Mononuclear cell (primary cell): Measurements from ENCODE around the gene NAALADL1. TPM values are rescaled to one million over a fixed set of nuclear protein-coding genes. Genes with fewer than 3 reads are reported as not detected.
"Not testable (repeated sequence)": the region's sequence is repeated elsewhere in the genome, so short reads cannot be mapped to it uniquely, and the experiment has no call there.

Source experiments
- H3K27me3 ChIP-seq: 2 replicates; pipeline ENCODE4 v1.6.0; 2011; ENCODE audit warnings: low read length, control low read depth; ENCODE audit not compliant: insufficient read depth
- H3K4me1 ChIP-seq: 2 replicates; pipeline ENCODE4 v1.5.1; 2011; ENCODE audit warnings: mild to moderate bottlenecking, low read length, control low read depth; ENCODE audit not compliant: insufficient read depth
- H3K4me3 ChIP-seq: 2 replicates; pipeline ENCODE4 v1.5.1; 2011; ENCODE audit warnings: mild to moderate bottlenecking, low read length, moderate library complexity
- H3K9me3 ChIP-seq: 2 replicates; pipeline ENCODE4 v1.5.1; 2011; ENCODE audit warnings: low read depth, mild to moderate bottlenecking, control low read depth, low read length
- total RNA-seq: library from RNA; depleted of rRNA; stranded (reverse); fragments of >200 nt; gene quantifications from one replicate; pipeline ENCODE4 v1.2.3, GENCODE V29; 2012

The NAALADL1 gene
- total RNA-seq, 1 donor: 6.6 TPM

GRCh38 chr11:65045061-65045460 lies 13.3 kb downstream of the NAALADL1 start:
- H3K4me3 ChIP-seq: no peak overlapping the region
- H3K27me3 ChIP-seq: no peaks in the 10 kb centered on the region
- H3K9me3 ChIP-seq: no peaks in the 10 kb centered on the region
- H3K4me1 ChIP-seq: peaks cover 59% of the 10 kb centered on the region

- no peak overlapping the region for H3K4me3 ChIP-seq
Measured at GRCh38 chr11:65043881-65044501, 14.4 kb downstream of the NAALADL1 start.

GRCh38 chr11:65042891-65043290 lies 15.5 kb downstream of the NAALADL1 start:
- Histone ChIP-seq H3K27me3 (no peaks in the 10 kb centered on the region), H3K4me1 (peaks cover 58% of the 10 kb centered on the region), H3K9me3 (no peaks in the 10 kb centered on the region), H3K4me3 (no peak overlapping the region)

More at GRCh38 chr11:65043881-65044501, 14.4 kb downstream of the NAALADL1 start:
- no peaks in the 10 kb centered on the region for H3K9me3 ChIP-seq
- peaks cover 63% of the 10 kb centered on the region for H3K4me1 ChIP-seq
- no peaks in the 10 kb centered on the region for H3K27me3 ChIP-seq

- Histone ChIP-seq H3K9me3 (no peaks in the 10 kb centered on the region), H3K4me3 (peak within 1 kb of the TSS; percentile 61), H3K4me1 (peaks cover 42% of the 10 kb centered on the region), H3K27me3 (no peaks in the 10 kb centered on the region)
Measured at GRCh38 chr11:65040847-65041622, 17.3 kb downstream of the NAALADL1 start, which contains the start of gene SAC3D1. TSS of gene SAC3D1 (plus strand) at chr11:65041210. CDS start at chr11:65041293, 83 bp downstream.

- Histone ChIP-seq H3K9me3 (no peaks in the 10 kb centered on the region), H3K27me3 (no peaks in the 10 kb centered on the region), H3K4me3 (peak overlapping the region; percentile 61), H3K4me1 (peaks cover 42% of the 10 kb centered on the region)
Measured at GRCh38 chr11:65040520-65040846, 17.9 kb downstream of the NAALADL1 start.

- Histone ChIP-seq H3K4me3 (no peak overlapping the region), H3K9me3 (no peaks in the 10 kb centered on the region), H3K4me1 (peaks cover 16% of the 10 kb centered on the region), H3K27me3 (no peaks in the 10 kb centered on the region)
Measured at GRCh38 chr11:65036931-65037330, 21.4 kb downstream of the NAALADL1 start.

GRCh38 chr11:65035579-65035978 lies 22.8 kb downstream of the NAALADL1 start:
- peaks cover 9% of the 10 kb centered on the region for H3K4me1 ChIP-seq
- H3K27me3 ChIP-seq: no peaks in the 10 kb centered on the region
- no peak overlapping the region for H3K4me3 ChIP-seq
- no peaks in the 10 kb centered on the region for H3K9me3 ChIP-seq

- Histone ChIP-seq H3K4me3 (no peak overlapping the region), H3K9me3 (no peaks in the 10 kb centered on the region), H3K4me1 (no peaks in the 10 kb centered on the region)
Measured at GRCh38 chr11:65034423-65034822, 23.9 kb downstream of the NAALADL1 start.

GRCh38 chr11:65032216-65032615 lies 26.1 kb downstream of the NAALADL1 start:
- no peaks in the 10 kb centered on the region for H3K27me3 ChIP-seq
- H3K4me1 ChIP-seq: peaks cover 15% of the 10 kb centered on the region
- H3K9me3 ChIP-seq: no peaks in the 10 kb centered on the region
- no peak overlapping the region for H3K4me3 ChIP-seq

More at GRCh38 chr11:65034423-65034822, 23.9 kb downstream of the NAALADL1 start:
- no peaks in the 10 kb centered on the region for H3K27me3 ChIP-seq

- H3K4me3 ChIP-seq: peak within 1 kb of the TSS; percentile 55
- H3K9me3 ChIP-seq: no peaks in the 10 kb centered on the region
- no peaks in the 10 kb centered on the region for H3K27me3 ChIP-seq
- peaks cover 21% of the 10 kb centered on the region for H3K4me1 ChIP-seq
Measured at GRCh38 chr11:65027213-65028067, 30.9 kb downstream of the NAALADL1 start, which contains the start of gene SNX15. TSS of gene SNX15 (plus strand) at chr11:65027439. CDS start at chr11:65027538, 99 bp downstream.

GRCh38 chr11:65026810-65027209 lies 31.5 kb downstream of the NAALADL1 start:
- H3K9me3 ChIP-seq: no peaks in the 10 kb centered on the region
- H3K27me3 ChIP-seq: no peaks in the 10 kb centered on the region
- no peak overlapping the region for H3K4me3 ChIP-seq
- peaks cover 22% of the 10 kb centered on the region for H3K4me1 ChIP-seq

GRCh38 chr11:65023502-65023901 lies 34.9 kb downstream of the NAALADL1 start:
- H3K4me3 ChIP-seq, H3K9me3 ChIP-seq, H3K27me3 ChIP-seq: not testable (repeated sequence)
- peaks cover 23% of the 10 kb centered on the region for H3K4me1 ChIP-seq

GRCh38 chr11:65021509-65021908 lies 36.8 kb downstream of the NAALADL1 start:
- no peaks in the 10 kb centered on the region for H3K9me3 ChIP-seq
- H3K4me1 ChIP-seq: peaks cover 6% of the 10 kb centered on the region
- H3K27me3 ChIP-seq: no peaks in the 10 kb centered on the region
- no peak overlapping the region for H3K4me3 ChIP-seq

- H3K4me1 ChIP-seq: peaks cover 11% of the 10 kb centered on the region
- no peaks in the 10 kb centered on the region for H3K27me3 ChIP-seq
- H3K4me3 ChIP-seq: no peak overlapping the region
- no peaks in the 10 kb centered on the region for H3K9me3 ChIP-seq
Measured at GRCh38 chr11:65021003-65021402, 37.4 kb downstream of the NAALADL1 start.

GRCh38 chr11:65019824-65020223 lies 38.5 kb downstream of the NAALADL1 start:
- Histone ChIP-seq H3K4me1 (peaks cover 22% of the 10 kb centered on the region), H3K27me3 (no peaks in the 10 kb centered on the region), H3K9me3 (no peaks in the 10 kb centered on the region), H3K4me3 (no peak overlapping the region)
